NCI-H2171 treated with DMSO at 0.1 percent for 48 hours (cell line): Measurements from ENCODE around the gene ICA1L.
"Not testable (repeated sequence)": the region's sequence is repeated elsewhere in the genome, so short reads cannot be mapped to it uniquely, and the experiment has no call there.

Experiments used
- DNase-seq: peaks from one replicate; lab custom pipeline; 2025; lab: John Stamatoyannopoulos, UW

The ICA1L gene

GRCh38 chr2:202871300-202872141 lies at the start of gene ICA1L:
Gene ICA1L, minus strand, starts transcription at chr2:202871766. Its CDS starts 42,757 bp downstream, at chr2:202829009.
- DNase-seq: peak; percentile 44

- DNase-seq: no peak
These were observed 47.3 kb upstream of the ICA1L start for GRCh38 chr2:202918860-202919259.

- not testable (repeated sequence) for DNase-seq
These were observed 41.0 kb upstream of the ICA1L start for GRCh38 chr2:202912342-202913201.

- peak; percentile 98 for DNase-seq
These were observed 40.2 kb upstream of the ICA1L start, which contains the start of the genes CARF and WDR12 for GRCh38 chr2:202911512-202912341. Gene CARF, plus strand, starts transcription at chr2:202912275. Its CDS starts 29,628 bp downstream, at chr2:202941903. Gene WDR12, minus strand, starts transcription at chr2:202911673. Its CDS starts 197 bp downstream, at chr2:202911476.

- no peak for DNase-seq
These were observed 39.6 kb upstream of the ICA1L start for GRCh38 chr2:202911203-202911511.

GRCh38 chr2:202910698-202911097 lies 39.1 kb upstream of the ICA1L start:
- no peak for DNase-seq

- not testable (repeated sequence) for DNase-seq
These were observed 38.7 kb upstream of the ICA1L start for GRCh38 chr2:202910250-202910649.

- no peak for DNase-seq
These were observed 38.0 kb upstream of the ICA1L start for GRCh38 chr2:202909394-202910192.

- no peak for DNase-seq
These were observed 36.6 kb upstream of the ICA1L start for GRCh38 chr2:202908186-202908585.

- DNase-seq: not testable (repeated sequence)
These were observed 33.9 kb upstream of the ICA1L start for GRCh38 chr2:202905507-202905906.

GRCh38 chr2:202885190-202885589 lies 13.6 kb upstream of the ICA1L start:
- no peak for DNase-seq

- no peak for DNase-seq
These were observed 12.6 kb upstream of the ICA1L start for GRCh38 chr2:202883987-202884675.

- DNase-seq: no peak
These were observed 10.0 kb upstream of the ICA1L start for GRCh38 chr2:202881570-202881969.

- no peak for DNase-seq
These were observed 6.1 kb upstream of the ICA1L start for GRCh38 chr2:202877699-202878098.

- peak; percentile 85 for DNase-seq
These were observed 901 bp downstream of the ICA1L start for GRCh38 chr2:202870431-202871299.

GRCh38 chr2:202861987-202862386 lies 9.6 kb downstream of the ICA1L start:
- DNase-seq: no peak

GRCh38 chr2:202858601-202859000 lies 13.0 kb downstream of the ICA1L start:
- DNase-seq: no peak

GRCh38 chr2:202849343-202849742 lies 22.2 kb downstream of the ICA1L start:
- DNase-seq: not testable (repeated sequence)

GRCh38 chr2:202848813-202849212 lies 22.8 kb downstream of the ICA1L start:
- no peak for DNase-seq
